ENCODE data around the gene UQCC2.

Gene UQCC2

DNA sequence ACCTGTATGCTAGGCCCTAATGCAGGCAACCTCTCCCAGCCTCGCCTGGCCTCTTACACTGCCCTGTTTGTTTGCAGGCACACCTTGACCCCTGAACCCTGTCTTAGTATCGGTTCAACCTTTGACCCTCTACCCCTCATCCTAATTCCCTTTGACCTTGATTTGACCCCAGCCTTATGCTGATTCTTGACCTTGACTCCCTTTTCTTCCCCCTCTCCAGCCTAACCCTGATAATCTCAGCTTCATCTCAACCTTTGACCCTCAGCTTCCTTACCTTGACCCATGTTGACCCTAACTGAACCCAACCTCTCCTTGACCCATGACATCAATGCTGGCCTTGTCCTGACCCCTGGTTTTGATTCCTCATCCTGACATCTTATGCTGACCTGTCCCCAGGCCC, 33.8 kb downstream of the UQCC2 start:
- TF ChIP-seq, protein P1, sequence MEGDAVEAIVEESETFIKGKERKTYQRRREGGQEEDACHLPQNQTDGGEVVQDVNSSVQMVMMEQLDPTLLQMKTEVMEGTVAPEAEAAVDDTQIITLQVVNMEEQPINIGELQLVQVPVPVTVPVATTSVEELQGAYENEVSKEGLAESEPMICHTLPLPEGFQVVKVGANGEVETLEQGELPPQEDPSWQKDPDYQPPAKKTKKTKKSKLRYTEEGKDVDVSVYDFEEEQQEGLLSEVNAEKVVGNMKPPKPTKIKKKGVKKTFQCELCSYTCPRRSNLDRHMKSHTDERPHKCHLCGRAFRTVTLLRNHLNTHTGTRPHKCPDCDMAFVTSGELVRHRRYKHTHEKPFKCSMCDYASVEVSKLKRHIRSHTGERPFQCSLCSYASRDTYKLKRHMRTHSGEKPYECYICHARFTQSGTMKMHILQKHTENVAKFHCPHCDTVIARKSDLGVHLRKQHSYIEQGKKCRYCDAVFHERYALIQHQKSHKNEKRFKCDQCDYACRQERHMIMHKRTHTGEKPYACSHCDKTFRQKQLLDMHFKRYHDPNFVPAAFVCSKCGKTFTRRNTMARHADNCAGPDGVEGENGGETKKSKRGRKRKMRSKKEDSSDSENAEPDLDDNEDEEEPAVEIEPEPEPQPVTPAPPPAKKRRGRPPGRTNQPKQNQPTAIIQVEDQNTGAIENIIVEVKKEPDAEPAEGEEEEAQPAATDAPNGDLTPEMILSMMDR (IDR thresholded peaks at IDR 0.05; ENCODE audit: insufficient read depth, low read depth, low read length, missing control alignments) = no peak
- H3K4me3 ChIP-seq (ENCODE audit: low read depth, low read length) = no peak overlapping the region
- no peak for DNase-seq (ENCODE audit: low read depth)

DNA sequence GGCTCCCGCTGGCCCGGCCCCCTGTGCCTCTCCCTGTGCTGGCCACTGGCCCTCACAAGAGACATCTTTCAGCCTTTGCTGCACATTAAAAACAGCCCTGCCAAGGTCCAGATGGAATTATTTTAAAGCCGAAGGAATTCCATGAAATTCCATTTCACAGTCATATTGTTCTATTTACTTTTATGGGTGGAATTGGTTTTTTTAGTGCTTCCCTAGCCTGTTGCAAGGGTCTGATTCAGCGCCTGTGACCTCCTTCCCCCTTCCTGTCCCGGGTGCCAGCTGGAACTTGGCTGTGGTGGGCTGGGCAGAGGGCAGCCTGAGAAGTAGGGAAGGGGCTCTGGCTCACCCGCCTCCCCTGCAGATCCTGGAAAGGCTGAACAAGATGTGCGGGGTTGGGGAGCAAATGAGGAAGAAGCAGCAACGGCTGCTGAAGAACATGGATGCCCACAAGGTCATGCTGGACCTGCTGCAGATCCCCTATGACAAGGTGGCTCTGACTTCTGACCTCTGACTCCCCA, 34.3 kb downstream of the UQCC2 start:
- DNase-seq (ENCODE audit: low read depth) = no peak
- H3K4me3 ChIP-seq (ENCODE audit: low read depth, low read length) = no peak overlapping the region
- TF ChIP-seq, protein P1 (IDR thresholded peaks at IDR 0.05; ENCODE audit: insufficient read depth, low read depth, low read length, missing control alignments) = no peak

DNA sequence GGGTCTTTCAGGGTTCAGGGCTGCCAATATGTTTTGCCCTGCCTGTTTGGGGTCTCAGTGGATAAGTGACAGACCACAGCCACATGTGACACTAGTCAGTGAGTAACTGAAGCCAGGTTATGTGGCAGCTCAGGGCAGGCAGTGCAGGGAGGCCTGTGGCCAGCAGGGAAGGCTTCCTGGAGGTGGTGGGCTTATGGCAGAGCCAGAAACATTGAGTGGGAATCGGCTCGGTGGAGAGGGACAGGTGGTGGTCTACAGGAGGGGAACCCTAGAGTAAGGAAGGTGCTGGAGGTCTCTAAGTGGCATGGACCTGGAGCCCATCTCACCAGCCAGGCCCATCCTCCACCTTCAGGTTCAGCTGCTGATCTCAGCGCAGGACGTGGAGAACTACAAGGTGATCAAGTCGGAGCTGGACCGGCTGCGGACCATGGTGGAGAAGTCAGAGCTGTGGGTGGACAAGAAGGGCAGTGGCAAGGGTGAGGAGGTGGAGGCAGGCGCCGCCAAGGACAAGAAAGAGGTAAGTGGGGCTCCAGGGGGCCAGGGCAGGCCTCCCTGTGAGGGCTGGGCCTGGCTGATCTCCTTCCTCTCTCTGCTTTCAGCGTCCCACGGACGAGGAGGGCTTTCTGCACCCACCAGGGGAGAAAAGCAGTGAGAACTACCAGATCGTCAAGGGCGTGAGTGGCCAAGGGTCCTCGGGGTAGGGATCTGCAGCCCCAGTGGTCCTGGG, 34.9 kb downstream of the UQCC2 start:
- H3K4me3 ChIP-seq (ENCODE audit: low read depth, low read length) = no peak overlapping the region
- TF ChIP-seq, protein P1 (IDR thresholded peaks at IDR 0.05; ENCODE audit: insufficient read depth, low read depth, low read length, missing control alignments) = no peak
- DNase-seq (ENCODE audit: low read depth) = no peak

DNA sequence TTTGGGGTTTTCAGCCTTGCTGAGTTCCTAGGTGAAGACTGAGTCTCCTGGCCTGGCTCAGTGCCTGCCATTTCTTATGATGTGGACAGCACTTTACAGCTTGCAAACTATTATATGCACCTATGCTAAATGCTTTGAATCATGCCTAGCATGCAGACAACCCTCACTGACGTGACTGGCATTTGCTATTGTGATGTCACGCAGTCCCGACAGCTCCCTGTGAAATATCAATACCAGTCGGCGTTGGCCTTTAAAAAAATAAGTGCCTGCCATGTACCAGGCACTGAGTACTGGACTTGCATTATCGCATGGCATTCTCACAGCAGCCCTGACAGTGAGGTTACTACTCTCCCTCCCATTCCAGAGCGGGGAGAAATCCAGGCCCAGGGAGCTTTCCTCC, 35.5 kb downstream of the UQCC2 start:
- TF ChIP-seq, protein P1 (IDR thresholded peaks at IDR 0.05; ENCODE audit: insufficient read depth, low read depth, low read length, missing control alignments) = no peak
- DNase-seq (ENCODE audit: low read depth) = no peak
- no peak overlapping the region for H3K4me3 ChIP-seq (ENCODE audit: low read depth, low read length)

DNA sequence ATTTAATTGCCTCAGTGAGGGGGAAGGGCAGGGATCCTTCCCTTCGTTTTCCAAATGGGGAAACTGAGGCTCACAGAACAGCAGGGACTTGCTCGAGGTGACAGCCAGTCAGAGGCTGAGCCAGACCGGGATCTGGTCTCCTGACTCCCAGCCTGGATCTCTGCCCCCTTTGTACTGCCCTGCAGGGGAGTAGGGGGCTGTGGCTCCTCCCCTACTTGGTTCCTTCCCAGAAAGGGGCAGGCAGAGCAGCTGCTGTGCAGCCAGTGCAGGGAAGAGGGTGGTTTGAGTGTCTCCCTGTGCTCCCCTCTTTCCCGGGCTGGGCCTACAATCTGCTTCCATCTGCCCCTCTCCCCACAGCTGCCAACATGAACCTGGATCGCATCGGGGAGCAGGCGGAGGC, 37.6 kb downstream of the UQCC2 start:
- TF ChIP-seq, protein P1 (IDR thresholded peaks at IDR 0.05; ENCODE audit: insufficient read depth, low read depth, low read length, missing control alignments) = no peak
- H3K4me3 ChIP-seq (ENCODE audit: low read depth, low read length) = no peak overlapping the region
- DNase-seq (ENCODE audit: low read depth) = no peak

DNA sequence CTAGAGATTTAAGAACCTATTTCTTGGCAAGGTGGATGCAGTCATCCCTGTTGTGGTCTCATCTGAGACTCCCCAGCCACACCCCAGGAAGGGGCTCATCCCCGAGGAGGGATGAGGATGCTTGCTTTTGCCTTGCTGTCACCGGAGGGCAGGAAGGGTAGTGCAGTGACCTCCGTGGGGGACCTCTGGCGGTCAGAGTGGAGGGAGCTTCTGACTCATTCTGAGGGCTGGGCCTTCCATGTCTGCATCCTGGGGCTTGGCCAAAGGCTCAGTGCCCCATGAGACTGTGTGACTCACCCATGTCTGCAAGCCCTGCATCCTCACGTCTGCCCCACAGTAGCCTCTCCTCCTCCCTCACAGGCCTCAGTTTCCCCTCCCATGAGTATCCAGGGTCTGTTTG, 38.7 kb downstream of the UQCC2 start:
- TF ChIP-seq, protein P1 (IDR thresholded peaks at IDR 0.05; ENCODE audit: insufficient read depth, low read depth, low read length, missing control alignments) = peak; percentile 46
- H3K4me3 ChIP-seq (ENCODE audit: low read depth, low read length) = no peak overlapping the region
- peak; percentile 55 for DNase-seq (ENCODE audit: low read depth)

DNA sequence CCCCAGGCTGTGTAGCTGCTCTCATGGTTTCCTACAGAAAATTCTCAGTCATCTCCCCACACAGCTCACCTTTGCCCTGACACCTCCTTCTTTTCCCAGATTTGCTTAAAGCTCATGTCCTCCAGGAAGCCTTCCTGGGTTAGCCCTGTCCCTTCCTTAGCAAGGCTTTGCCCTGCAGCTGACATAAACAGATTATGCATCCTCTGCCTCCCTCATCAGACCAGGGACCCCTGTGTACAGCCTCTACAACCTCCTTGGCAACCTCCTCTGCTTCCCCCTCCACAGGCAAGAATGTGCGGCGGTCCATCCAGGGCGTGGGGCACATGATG, 39.8 kb downstream of the UQCC2 start:
- DNase-seq (ENCODE audit: low read depth) = no peak
- no peak overlapping the region for H3K4me3 ChIP-seq (ENCODE audit: low read depth, low read length)
- TF ChIP-seq, protein P1 (IDR thresholded peaks at IDR 0.05; ENCODE audit: insufficient read depth, low read depth, low read length, missing control alignments) = no peak

Measured in GM12865 (cell line).